HEK293 (cell line): ENCODE results near the gene RSRC2.

Experiments used
- FEZF1 ChIP-seq: fragments of 450-650 bp; formaldehyde crosslinking; IDR thresholded peaks from 2 replicates; pipeline ENCODE4 v1.5.1; 2016; ENCODE audit warnings: missing biosample characterization, missing genetic modification characterization
- GLI4 ChIP-seq: fragments of 450-650 bp; formaldehyde crosslinking; IDR thresholded peaks from 2 replicates; pipeline ENCODE4 v1.5.1; 2016; ENCODE audit warnings: missing biosample characterization, missing genetic modification characterization
- GLIS1 ChIP-seq: fragments of 450-650 bp; formaldehyde crosslinking; IDR thresholded peaks from 2 replicates; pipeline ENCODE4 v1.5.1; 2016; ENCODE audit warnings: missing biosample characterization, missing genetic modification characterization
- HIC1 ChIP-seq: fragments of 450-650 bp; formaldehyde crosslinking; IDR thresholded peaks from 2 replicates; pipeline ENCODE4 v1.5.1; 2016; ENCODE audit warnings: missing biosample characterization, missing genetic modification characterization
- HOXC10 ChIP-seq: sonication (generic); formaldehyde crosslinking; IDR thresholded peaks from 2 replicates; pipeline ENCODE4 v1.8.1; 2023; ENCODE audit warnings: mild to moderate bottlenecking, missing genetic modification reagents
- REST ChIP-seq: fragments of 450-650 bp; formaldehyde crosslinking; IDR thresholded peaks from 2 replicates; pipeline ENCODE4 v1.5.1; 2016; ENCODE audit warnings: missing biosample characterization, missing genetic modification characterization
- SCRT2 ChIP-seq: fragments of 450-650 bp; formaldehyde crosslinking; IDR thresholded peaks from 2 replicates; pipeline ENCODE4 v1.5.1; 2016; ENCODE audit warnings: missing biosample characterization, missing genetic modification characterization
- SP2 ChIP-seq: fragments of 450-650 bp; formaldehyde crosslinking; IDR thresholded peaks from 2 replicates; pipeline ENCODE4 v1.5.1; 2016; ENCODE audit warnings: missing biosample characterization, missing genetic modification characterization
- ZBTB17 ChIP-seq: fragments of 450-650 bp; formaldehyde crosslinking; IDR thresholded peaks from 2 replicates; pipeline ENCODE4 v1.5.1; 2016; ENCODE audit warnings: missing biosample characterization, missing genetic modification characterization
- ZFP3 ChIP-seq: fragments of 450-650 bp; formaldehyde crosslinking; IDR thresholded peaks from 2 replicates; pipeline ENCODE4 v1.5.1; 2016; ENCODE audit warnings: low read depth, missing biosample characterization, missing genetic modification characterization
- ZFP69B ChIP-seq: fragments of 450-650 bp; formaldehyde crosslinking; IDR thresholded peaks from 2 replicates; pipeline ENCODE4 v1.5.1; 2016; ENCODE audit warnings: missing biosample characterization, missing genetic modification characterization
- ZNF121 ChIP-seq: fragments of 450-650 bp; formaldehyde crosslinking; IDR thresholded peaks from 2 replicates; pipeline ENCODE4 v1.5.1; 2016; ENCODE audit warnings: missing biosample characterization, missing genetic modification characterization
- ZNF146 ChIP-seq: fragments of 450-650 bp; formaldehyde crosslinking; IDR thresholded peaks from 2 replicates; pipeline ENCODE4 v1.5.1; 2016; ENCODE audit warnings: missing biosample characterization, missing genetic modification characterization
- ZNF157 ChIP-seq: fragments of 450-650 bp; formaldehyde crosslinking; IDR thresholded peaks from 2 replicates; pipeline ENCODE4 v1.5.1; 2016; ENCODE audit warnings: missing biosample characterization, missing genetic modification characterization
- ZNF214 ChIP-seq: fragments of 450-650 bp; formaldehyde crosslinking; IDR thresholded peaks from 2 replicates; pipeline ENCODE4 v1.5.1; 2017; ENCODE audit warnings: missing biosample characterization, mild to moderate bottlenecking, missing genetic modification characterization, borderline replicate concordance
- ZNF335 ChIP-seq: fragments of 450-650 bp; formaldehyde crosslinking; conservative IDR thresholded peaks from 2 replicates; pipeline ENCODE4 v1.5.1; 2016; ENCODE audit warnings: missing biosample characterization, missing genetic modification characterization
- ZNF341 ChIP-seq: fragments of 450-650 bp; formaldehyde crosslinking; IDR thresholded peaks from 2 replicates; pipeline ENCODE4; 2016; ENCODE audit warnings: low read depth, missing biosample characterization, missing genetic modification characterization
- ZNF362 ChIP-seq: fragments of 450-650 bp; formaldehyde crosslinking; IDR thresholded peaks from 2 replicates; pipeline ENCODE4 v1.5.1; 2016; ENCODE audit warnings: missing biosample characterization, missing genetic modification characterization
- ZNF416 ChIP-seq: fragments of 450-650 bp; formaldehyde crosslinking; IDR thresholded peaks from 2 replicates; pipeline ENCODE4 v1.5.1; 2016; ENCODE audit warnings: missing biosample characterization, missing genetic modification characterization
- ZNF433 ChIP-seq: fragments of 450-650 bp; formaldehyde crosslinking; IDR thresholded peaks from 2 replicates; pipeline ENCODE4 v1.5.1; 2016; ENCODE audit warnings: missing biosample characterization, missing genetic modification characterization, low read depth
- ZNF488 ChIP-seq: fragments of 450-650 bp; formaldehyde crosslinking; IDR thresholded peaks from 2 replicates; pipeline ENCODE4 v1.5.1; 2016; ENCODE audit warnings: missing biosample characterization, missing genetic modification characterization
- ZNF529 ChIP-seq: fragments of 450-650 bp; formaldehyde crosslinking; IDR thresholded peaks from 2 replicates; pipeline ENCODE4 v1.5.1; 2017; ENCODE audit warnings: missing genetic modification characterization, missing biosample characterization; ENCODE audit not compliant: insufficient replicate concordance
- ZNF530 ChIP-seq: fragments of 450-650 bp; formaldehyde crosslinking; IDR thresholded peaks from 2 replicates; pipeline ENCODE4 v1.5.1; 2016; ENCODE audit warnings: low read depth, missing biosample characterization, missing genetic modification characterization
- ZNF585B ChIP-seq: fragments of 450-650 bp; formaldehyde crosslinking; IDR thresholded peaks from 2 replicates; pipeline ENCODE4 v1.5.1; 2016; ENCODE audit warnings: missing biosample characterization, missing genetic modification characterization
- ZNF629 ChIP-seq: fragments of 450-650 bp; formaldehyde crosslinking; IDR thresholded peaks from 2 replicates; pipeline ENCODE4 v1.5.1; 2017; ENCODE audit warnings: missing biosample characterization, missing genetic modification characterization
- ZNF658 ChIP-seq: fragments of 450-650 bp; formaldehyde crosslinking; IDR thresholded peaks from 2 replicates; pipeline ENCODE4; 2016; ENCODE audit warnings: missing biosample characterization, missing genetic modification characterization
- ZNF660 ChIP-seq: fragments of 450-650 bp; IDR thresholded peaks from 2 replicates; pipeline ENCODE4 v1.5.1; 2018; ENCODE audit warnings: missing biosample characterization, mild to moderate bottlenecking, missing genetic modification characterization
- ZNF664 ChIP-seq: fragments of 450-650 bp; formaldehyde crosslinking; IDR thresholded peaks from 2 replicates; pipeline ENCODE4 v1.5.1; 2016; ENCODE audit warnings: missing biosample characterization, missing genetic modification characterization
- ZNF777 ChIP-seq: fragments of 450-650 bp; formaldehyde crosslinking; IDR thresholded peaks from 2 replicates; pipeline ENCODE4 v1.5.1; 2017; ENCODE audit warnings: missing biosample characterization, missing genetic modification characterization, borderline replicate concordance
- ZNF792 ChIP-seq: fragments of 450-650 bp; formaldehyde crosslinking; IDR thresholded peaks from 2 replicates; pipeline ENCODE4 v1.5.1; 2016; ENCODE audit warnings: missing biosample characterization, missing genetic modification characterization
- TF ChIP-seq, protein P1 (sequence below): fragments of 450-650 bp; formaldehyde crosslinking; IDR thresholded peaks from 2 replicates; pipeline ENCODE4 v1.5.1; 2017; ENCODE audit warnings: missing biosample characterization, missing genetic modification characterization

RSRC2 gene

DNA sequence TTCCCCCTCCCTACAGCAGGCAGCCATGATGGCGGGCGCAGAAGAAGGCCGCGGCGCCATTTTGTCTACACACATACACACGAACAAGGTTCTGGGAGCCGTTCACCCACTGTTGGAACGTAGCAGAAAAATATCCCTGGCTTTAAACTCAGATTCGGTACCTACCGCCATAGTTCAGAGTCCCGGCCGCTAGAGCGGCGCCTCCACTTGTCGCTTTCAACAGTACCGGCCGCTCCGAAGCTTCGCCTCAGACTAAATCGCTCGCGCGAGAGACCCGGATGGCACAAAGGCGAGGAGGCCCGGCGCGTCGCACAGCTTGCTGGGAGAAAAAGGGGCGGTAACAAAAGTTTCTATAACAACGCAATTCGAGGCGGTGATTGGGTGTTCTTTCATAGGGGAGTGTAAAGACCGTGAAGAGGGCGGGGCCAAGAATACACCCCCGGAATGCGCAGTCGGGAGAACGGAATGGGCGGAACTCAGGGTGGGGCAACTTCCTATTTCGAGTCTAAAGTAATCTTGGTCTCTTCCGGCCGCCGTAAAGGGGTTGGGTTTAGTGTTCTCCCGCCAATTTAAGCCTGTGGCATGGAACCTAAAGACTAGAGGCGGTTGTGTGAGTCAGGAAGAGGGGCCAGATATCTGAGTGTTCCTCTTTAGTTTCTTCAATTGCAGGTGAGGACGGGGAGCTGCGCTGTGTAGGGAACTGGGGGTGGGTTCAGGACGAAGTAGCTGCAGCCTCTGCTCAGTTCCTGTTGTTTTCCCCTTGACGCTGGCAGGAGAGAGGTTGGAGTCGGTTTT is at the start of gene RSRC2, which contains the start of gene KNTC1 (continued):
- TF ChIP-seq REST (tag by site-specific recombination) (no peak; the same call in 1 of the 2 replicates), ZNF214 (tag by site-specific recombination) (no peak), ZNF416 (no peak), FEZF1 (0 out of 2 replicates have a peak, but pooled peaks have one; percentile 12), ZNF585B (tag by site-specific recombination) (no peak), GLIS1 (peak; percentile 77), ZBTB17 (tag by site-specific recombination) (peak; percentile 86), ZNF341 (tag by site-specific recombination) (peak; percentile 32), ZNF530 (tag by site-specific recombination) (no peak), SP2 (peak; percentile 95), ZNF660 (tag by site-specific recombination) (peak; percentile 78), ZNF658 (tag by site-specific recombination) (no peak), ZNF433 (no peak), HOXC10 (CRISPR knock-in tag) (no peak), ZNF664 (no peak), HIC1 (tag by site-specific recombination) (peak; percentile 80; the same call in 1 of the 2 replicates), ZNF488 (tag by site-specific recombination) (no peak), SCRT2 (peak; percentile 96), ZNF529 (tag by site-specific recombination) (no peak), ZNF157 (tag by site-specific recombination) (no peak), ZNF121 (tag by site-specific recombination) (no peak), ZNF777 (tag by site-specific recombination) (no peak), ZNF362 (tag by site-specific recombination) (no peak), ZFP69B (tag by site-specific recombination) (peak; percentile 65), ZNF792 (tag by site-specific recombination) (no peak), GLI4 (tag by site-specific recombination) (0 out of 2 replicates have a peak, but pooled peaks have one; percentile 71), ZFP3 (tag by site-specific recombination) (no peak), ZNF629 (tag by site-specific recombination) (peak; percentile 74), ZNF335 (tag by site-specific recombination) (peak; percentile 75), ZNF146 (tag by site-specific recombination) (peak; percentile 43; the same call in 1 of the 2 replicates)
- TF ChIP-seq, protein P1, sequence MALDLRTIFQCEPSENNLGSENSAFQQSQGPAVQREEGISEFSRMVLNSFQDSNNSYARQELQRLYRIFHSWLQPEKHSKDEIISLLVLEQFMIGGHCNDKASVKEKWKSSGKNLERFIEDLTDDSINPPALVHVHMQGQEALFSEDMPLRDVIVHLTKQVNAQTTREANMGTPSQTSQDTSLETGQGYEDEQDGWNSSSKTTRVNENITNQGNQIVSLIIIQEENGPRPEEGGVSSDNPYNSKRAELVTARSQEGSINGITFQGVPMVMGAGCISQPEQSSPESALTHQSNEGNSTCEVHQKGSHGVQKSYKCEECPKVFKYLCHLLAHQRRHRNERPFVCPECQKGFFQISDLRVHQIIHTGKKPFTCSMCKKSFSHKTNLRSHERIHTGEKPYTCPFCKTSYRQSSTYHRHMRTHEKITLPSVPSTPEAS (tag by site-specific recombination): 0 out of 2 replicates have a peak, but pooled peaks have one; percentile 18
